H1 (cell line): ENCODE measurements around the gene ACOX1.

Source experiments
- ATF3 ChIP-seq: IDR thresholded peaks from 2 replicates; pipeline ENCODE4 v1.6.1; 2011; ENCODE audit warnings: low read depth, mild to moderate bottlenecking, low read length; ENCODE audit not compliant: insufficient read depth
- CTCF ChIP-seq, 3 experiments: IDR thresholded peaks; 1 replicate in 2 of 3; 2 replicates in 1 of 3; pipeline versions ENCODE4 v1.5.1 to v1.6.1; 2011; ENCODE audit warnings: low read length in 3 of 3, mild to moderate bottlenecking in 3 of 3, inconsistent platforms in 2 of 3, low read depth in 1 of 3, moderate library complexity in 1 of 3; ENCODE audit not compliant: insufficient read depth in 1 of 3; ENCODE audit errors: control extremely low read depth in 1 of 3
- MAX ChIP-seq: IDR thresholded peaks from 2 replicates; pipeline ENCODE4 v1.6.1; 2012; ENCODE audit warnings: inconsistent platforms
- POLR2A ChIP-seq, 2 experiments: IDR thresholded peaks; 1 replicate in 1 of 2; 2 replicates in 1 of 2; pipeline ENCODE4 v1.6.1; 2011; ENCODE audit warnings: low read depth in 2 of 2, low read length in 2 of 2, mild to moderate bottlenecking in 2 of 2; ENCODE audit errors: control extremely low read depth in 1 of 2
- POLR2AphosphoS5 ChIP-seq: IDR thresholded peaks from 2 replicates; pipeline ENCODE4 v1.6.1; 2011; ENCODE audit warnings: low read depth, low read length
- RFX5 ChIP-seq: IDR thresholded peaks from 2 replicates; pipeline ENCODE4 v1.6.1; 2011; ENCODE audit warnings: low read depth, low read length, improper control_type of control experiment, borderline replicate concordance
- SIX5 ChIP-seq: IDR thresholded peaks from 2 replicates; pipeline ENCODE4 v1.6.1; 2011; ENCODE audit warnings: mild to moderate bottlenecking, low read depth, low read length
- SUZ12 ChIP-seq: fragments of 200-600 bp; sonication (generic); IDR thresholded peaks from 2 replicates; pipeline ENCODE4 v1.6.1; 2012; ENCODE audit warnings: mild to moderate bottlenecking, inconsistent platforms, low read length, moderate library complexity, mixed read lengths
- TAF1 ChIP-seq: IDR thresholded peaks from 2 replicates; pipeline ENCODE4 v1.6.1; 2011; ENCODE audit warnings: mild to moderate bottlenecking, low read depth, low read length
- YY1 ChIP-seq: IDR thresholded peaks from 2 replicates; pipeline ENCODE4 v1.6.1; 2011; ENCODE audit warnings: low read depth, mild to moderate bottlenecking, low read length

GRCh38 chr17:75913537-75914210, 65.3 kb downstream of the ACOX1 start:
- TF ChIP-seq MAX = no peak
- no peak for TF ChIP-seq CTCF (IDR thresholded peaks at IDR 0.05; ENCODE audit: control extremely low read depth in 1 of 3, insufficient read depth in 1 of 3, low read depth in 1 of 3, low read length in 3 of 3)
- TF ChIP-seq SUZ12 = no peak
- TF ChIP-seq YY1 = no peak
- no peak for TF ChIP-seq SIX5
- TF ChIP-seq POLR2A (IDR thresholded peaks at IDR 0.05; ENCODE audit: control extremely low read depth in 1 of 2, low read depth in 2 of 2, low read length in 2 of 2) = no peak
- TF ChIP-seq RFX5 = no peak
- TF ChIP-seq ATF3 = no peak
- TF ChIP-seq TAF1 = no peak
- TF ChIP-seq POLR2AphosphoS5 = no peak
